Astrocyte (in vitro differentiated cells and primary cell): ENCODE measurements around the gene CPO. TPM values are rescaled to one million over a fixed set of nuclear protein-coding genes. Genes with fewer than 3 reads are reported as not detected.

Source experiments
- DNase-seq: peaks from one replicate; pipeline ENCODE4 v3.0.0-alpha.2; 2010; ENCODE audit warnings: low read depth
- FAIRE-seq: peaks from 2 replicates; lab custom pipeline; 2011; peaks lifted over from hg19 to GRCh38; lab: Jason Lieb, UNC
- H2AFZ ChIP-seq: 2 replicates; pipeline ENCODE4 v1.6.0; 2012; ENCODE audit warnings: low read depth, low read length, inconsistent platforms
- H3K27ac ChIP-seq: 2 replicates; pipeline ENCODE4 v1.5.1; 2011; ENCODE audit warnings: low read depth, low read length, inconsistent platforms
- H3K27me3 ChIP-seq: 2 replicates; pipeline ENCODE4 v1.6.0; 2011; ENCODE audit warnings: low read length, inconsistent platforms; ENCODE audit not compliant: insufficient read depth
- H3K36me3 ChIP-seq: 2 replicates; pipeline ENCODE4 v1.5.1; 2011; ENCODE audit warnings: low read length, inconsistent platforms; ENCODE audit not compliant: insufficient read depth
- H3K4me1 ChIP-seq: 2 replicates; pipeline ENCODE4 v1.5.1; 2011; ENCODE audit warnings: low read length, inconsistent platforms; ENCODE audit not compliant: insufficient read depth
- H3K4me2 ChIP-seq: 2 replicates; pipeline ENCODE4 v1.6.0; 2012; ENCODE audit warnings: low read length, inconsistent platforms
- H3K4me3 ChIP-seq: 2 replicates; pipeline ENCODE4 v1.5.1; 2011; ENCODE audit warnings: low read depth, mild to moderate bottlenecking, low read length, inconsistent platforms; ENCODE audit not compliant: insufficient read depth
- H3K79me2 ChIP-seq: 2 replicates; pipeline ENCODE4 v1.6.0; 2012; ENCODE audit warnings: mild to moderate bottlenecking, low read length, inconsistent platforms; ENCODE audit not compliant: insufficient read depth
- H3K9ac ChIP-seq: 2 replicates; pipeline ENCODE4 v1.6.0; 2012; ENCODE audit warnings: mild to moderate bottlenecking, low read length, inconsistent platforms
- H3K9me3 ChIP-seq: 2 replicates; pipeline ENCODE4 v1.5.1; 2012; ENCODE audit warnings: low read depth, mild to moderate bottlenecking, low read length, inconsistent platforms; ENCODE audit not compliant: insufficient read depth
- H4K20me1 ChIP-seq: 2 replicates; pipeline ENCODE4 v1.6.0; 2012; ENCODE audit warnings: low read length, inconsistent platforms; ENCODE audit not compliant: insufficient read depth
- H3K27ac Mint-ChIP-seq: one replicate; pipeline ENCODE4 v1.8.0; 2021; ENCODE audit warnings: mild to moderate bottlenecking, mixed read lengths; ENCODE audit not compliant: unreplicated experiment
- H3K27me3 Mint-ChIP-seq: one replicate; pipeline ENCODE4 v1.8.0; 2021; ENCODE audit warnings: low read depth, mixed read lengths; ENCODE audit not compliant: unreplicated experiment
- H3K36me3 Mint-ChIP-seq: one replicate; pipeline ENCODE4 v1.8.0; 2021; ENCODE audit warnings: low read depth, mixed read lengths; ENCODE audit not compliant: unreplicated experiment
- H3K4me1 Mint-ChIP-seq: one replicate; pipeline ENCODE4 v1.8.0; 2021; ENCODE audit warnings: low read depth, mixed read lengths; ENCODE audit not compliant: unreplicated experiment
- H3K4me3 Mint-ChIP-seq: one replicate; pipeline ENCODE4 v1.8.0; 2021; ENCODE audit warnings: mild to moderate bottlenecking, moderate library complexity, mixed read lengths; ENCODE audit not compliant: unreplicated experiment
- H3K9me3 Mint-ChIP-seq: one replicate; pipeline ENCODE4 v1.8.0; 2021; ENCODE audit warnings: mild to moderate bottlenecking, mixed read lengths; ENCODE audit not compliant: unreplicated experiment
- CTCF ChIP-seq: IDR thresholded peaks from 2 replicates; pipeline ENCODE4 v1.5.1; 2011; ENCODE audit warnings: low read depth, mild to moderate bottlenecking, inconsistent platforms, low read length, moderate library complexity; ENCODE audit not compliant: insufficient read depth
- EZH2 ChIP-seq: IDR thresholded peaks from 2 replicates; pipeline ENCODE4 v1.6.1; 2012; ENCODE audit warnings: mild to moderate bottlenecking, low read length, inconsistent platforms; ENCODE audit not compliant: insufficient read depth
- total RNA-seq: library from RNA; stranded (reverse); gene quantifications from 2 replicates; pipeline ENCODE4 v1.2.1, GENCODE V29; 2021

Gene CPO
- total RNA-seq, 1 donor from 2014 or later: not detected

- no peak for TF ChIP-seq CTCF
Measured at GRCh38 chr2:206993396-206993911, 54.1 kb downstream of the CPO start.

GRCh38 chr2:206993964-206994363, 54.6 kb downstream of the CPO start:
- Histone ChIP-seq H3K4me3 (no peak overlapping the region), H3K79me2 (no peaks in the 10 kb centered on the region), H4K20me1 (no peaks in the 10 kb centered on the region), H3K27ac (no peak overlapping the region), H3K36me3 (no peaks in the 10 kb centered on the region), H3K27me3 (no peaks in the 10 kb centered on the region), H3K9me3 (no peaks in the 10 kb centered on the region), H3K4me2 (no peak overlapping the region), H2AFZ (no peak overlapping the region), H3K4me1 (no peaks in the 10 kb centered on the region), H3K9ac (no peak overlapping the region)
- Mint-ChIP-seq H3K4me1 (peaks cover 7% of the 10 kb centered on the region), H3K27me3 (no peaks in the 10 kb centered on the region), H3K27ac (no peak overlapping the region), H3K4me3 (no peak overlapping the region), H3K36me3 (no peaks in the 10 kb centered on the region), H3K9me3 (peaks cover 7% of the 10 kb centered on the region)
- FAIRE-seq: no peak
- peak; percentile 36 for DNase-seq
- TF ChIP-seq EZH2 (no peak), CTCF (no peak)

More at GRCh38 chr2:206993396-206993911, 54.1 kb downstream of the CPO start:
- H3K27ac Mint-ChIP-seq: no peak overlapping the region
- no peaks in the 10 kb centered on the region for H3K27me3 Mint-ChIP-seq
- H3K4me1 Mint-ChIP-seq: peaks cover 7% of the 10 kb centered on the region
- no peaks in the 10 kb centered on the region for H3K36me3 Mint-ChIP-seq
- no peak overlapping the region for H3K9ac ChIP-seq
- H3K9me3 ChIP-seq: no peaks in the 10 kb centered on the region
- H3K4me2 ChIP-seq: no peak overlapping the region
- H3K27ac ChIP-seq: no peak overlapping the region
- H3K9me3 Mint-ChIP-seq: peaks cover 7% of the 10 kb centered on the region
- no peaks in the 10 kb centered on the region for H3K4me1 ChIP-seq
- DNase-seq: no peak
- H2AFZ ChIP-seq: no peak overlapping the region
- H3K36me3 ChIP-seq: no peaks in the 10 kb centered on the region
- no peak overlapping the region for H3K4me3 Mint-ChIP-seq
- FAIRE-seq: no peak
- no peak overlapping the region for H3K4me3 ChIP-seq
- no peaks in the 10 kb centered on the region for H3K27me3 ChIP-seq
- H4K20me1 ChIP-seq: no peaks in the 10 kb centered on the region
- no peaks in the 10 kb centered on the region for H3K79me2 ChIP-seq

GRCh38 chr2:206996556-206997065, 57.3 kb downstream of the CPO start:
- H3K36me3 ChIP-seq: no peaks in the 10 kb centered on the region
- Mint-ChIP-seq H3K27me3 (no peaks in the 10 kb centered on the region), H3K27ac (no peak overlapping the region), H3K4me3 (no peak overlapping the region), H3K9me3 (peaks cover 7% of the 10 kb centered on the region), H3K4me1 (peaks cover 7% of the 10 kb centered on the region), H3K36me3 (no peaks in the 10 kb centered on the region)
- no peak overlapping the region for H3K27ac ChIP-seq
- no peaks in the 10 kb centered on the region for H3K9me3 ChIP-seq
- no peak for FAIRE-seq
- no peaks in the 10 kb centered on the region for H3K4me1 ChIP-seq
- H3K79me2 ChIP-seq: no peaks in the 10 kb centered on the region
- no peak for DNase-seq
- no peak overlapping the region for H3K9ac ChIP-seq
- no peak overlapping the region for H3K4me3 ChIP-seq
- H3K4me2 ChIP-seq: no peak overlapping the region
- H3K27me3 ChIP-seq: no peaks in the 10 kb centered on the region
- H2AFZ ChIP-seq: no peak overlapping the region
- TF ChIP-seq EZH2 (no peak), CTCF (no peak)
- no peaks in the 10 kb centered on the region for H4K20me1 ChIP-seq
